Right ventricle myocardium superior (tissue), 1 donor: ENCODE measurements around the gene VLDLR. TPM values are rescaled to one million over a fixed set of nuclear protein-coding genes. Genes with fewer than 3 reads are reported as not detected.
A peak's percentile ranks its signal among the peaks of the same experiment; 100 is the strongest.

Experiments
- ATAC-seq: fragments of 200-7000 bp; cut with Tn5 transposase; one replicate; pipeline ENCODE4 v1.9.1; 2020; ENCODE audit warnings: mild to moderate bottlenecking; ENCODE audit not compliant: poor library complexity
- DNase-seq: peaks from one replicate; pipeline ENCODE4 v3.0.0-alpha.2; 2020
- intact Hi-C: fragments of 100-400 bp; cut with DNase I; formaldehyde crosslinking; loops from one replicate; pipeline ENCODE4 v1.11.2; 2022
- total RNA-seq: library from RNA; stranded (reverse); fragmentation: NEBNext Ultra II Directional; extraction: Animal tissue kit (Norgen Biotek cat#: 25700); gene quantifications from one replicate; pipeline ENCODE4 v1.2.1, GENCODE V29; 2021
- donor health status: DM: no; HTN: yes; CAD: no; lungs with severe emphysema.

VLDLR gene
- total RNA-seq, 1 donor from 2014 or later = 121 TPM

GRCh38 chr9:2616692-2617377 is 4.8 kb upstream of the VLDLR start:
- ATAC-seq = no peak
- no peak for DNase-seq
- intact Hi-C loops = no loop called here

GRCh38 chr9:2618289-2618688 is 3.3 kb upstream of the VLDLR start:
- no peak for ATAC-seq
- no peak for DNase-seq
- intact Hi-C loops = no loop called here

- peak; percentile 82 for ATAC-seq
- peak; percentile 90 for DNase-seq
- intact Hi-C loops = loop anchor here (10.0 kb wide), 1 partner anchor 56 kb away; no protein-coding TSS in a partner anchor
Observed at GRCh38 chr9:2620919-2621721, 467 bp upstream of the VLDLR start.

- DNase-seq (peak; percentile 55), ATAC-seq (peak; percentile 48)
- intact Hi-C loops = loop anchor here (10.0 kb wide), 1 partner anchor 58 kb away; no protein-coding TSS in a partner anchor
Observed at GRCh38 chr9:2622461-2623287, 1.1 kb downstream of the VLDLR start.

- intact Hi-C loops = loop anchor here (10.0 kb wide), 1 partner anchor 59 kb away; no protein-coding TSS in a partner anchor
- ATAC-seq (peak; percentile 62), DNase-seq (peak; percentile 74)
Observed at GRCh38 chr9:2623288-2624050, 1.9 kb downstream of the VLDLR start.

GRCh38 chr9:2624051-2624682 is 2.6 kb downstream of the VLDLR start:
- intact Hi-C loops = loop anchor here (10.0 kb wide), 1 partner anchor 59 kb away; no protein-coding TSS in a partner anchor
- ATAC-seq (no peak), DNase-seq (no peak)

- DNase-seq (no peak), ATAC-seq (no peak)
- intact Hi-C loops = loop anchor here (5.0 to 10.0 kb wide), 2 partner anchors 61 to 483 kb away; no protein-coding TSS in a partner anchor
Observed at GRCh38 chr9:2625427-2625826, 3.8 kb downstream of the VLDLR start.

- ATAC-seq = no peak
- DNase-seq = no peak
- intact Hi-C loops = loop anchor here (5.0 to 10.0 kb wide), 2 partner anchors 64 to 487 kb away; no protein-coding TSS in a partner anchor
Observed at GRCh38 chr9:2628919-2629318, 7.3 kb downstream of the VLDLR start.

GRCh38 chr9:2630158-2630557 is 8.6 kb downstream of the VLDLR start:
- ATAC-seq (peak; percentile 49), DNase-seq (no peak)
- intact Hi-C loops = no loop called here

GRCh38 chr9:2631263-2631662 is 9.7 kb downstream of the VLDLR start:
- DNase-seq = no peak
- intact Hi-C loops = no loop called here
- ATAC-seq = no peak

- ATAC-seq (peak; percentile 64), DNase-seq (no peak)
Observed at GRCh38 chr9:2634153-2634552, 12.6 kb downstream of the VLDLR start.

GRCh38 chr9:2634818-2635217 is 13.2 kb downstream of the VLDLR start:
- no peak for ATAC-seq
- DNase-seq = no peak
- intact Hi-C loops = no loop called here

More at GRCh38 chr9:2634153-2634552, 12.6 kb downstream of the VLDLR start:
- intact Hi-C loops = no loop called here

GRCh38 chr9:2635922-2636321 is 14.3 kb downstream of the VLDLR start:
- no peak for ATAC-seq
- intact Hi-C loops = no loop called here
- DNase-seq = no peak

GRCh38 chr9:2637390-2637789 is 15.8 kb downstream of the VLDLR start:
- intact Hi-C loops = no loop called here
- DNase-seq (no peak), ATAC-seq (no peak)

GRCh38 chr9:2638871-2639673 is 17.5 kb downstream of the VLDLR start:
- ATAC-seq = no peak
- intact Hi-C loops = no loop called here
- no peak for DNase-seq

GRCh38 chr9:2639786-2640185 is 18.2 kb downstream of the VLDLR start:
- intact Hi-C loops = no loop called here
- DNase-seq (no peak), ATAC-seq (peak; percentile 19)

- intact Hi-C loops = no loop called here
- DNase-seq (no peak), ATAC-seq (no peak)
Observed at GRCh38 chr9:2640570-2640969, 19.0 kb downstream of the VLDLR start.
